Gastrocnemius medialis (tissue), 4 donors: Measurements from ENCODE around the gene TTLL8.

Experiments used
- POLR2A ChIP-seq, 2 donors: fragments of 450-650 bp; IDR thresholded peaks; one replicate each; pipeline ENCODE4 v1.6.1; 2017; ENCODE audit warnings: antibody characterized with exemption in 2 of 2, mild to moderate bottlenecking in 2 of 2, moderate library complexity in 2 of 2
- TF ChIP-seq, protein P1 (sequence below), 5 experiments: fragments of 450-650 bp in 3 of 5; fragments of 200-600 bp in 2 of 5; sonication (generic) in 2 of 5; IDR thresholded peaks in 4 of 5; conservative IDR thresholded peaks in 1 of 5; 1 replicate in 4 of 5; 2 replicates in 1 of 5; pipeline ENCODE4 v1.5.1; 2016 to 2019; ENCODE audit warnings: antibody characterized with exemption in 5 of 5, mild to moderate bottlenecking in 3 of 5, moderate library complexity in 3 of 5

DNA sequence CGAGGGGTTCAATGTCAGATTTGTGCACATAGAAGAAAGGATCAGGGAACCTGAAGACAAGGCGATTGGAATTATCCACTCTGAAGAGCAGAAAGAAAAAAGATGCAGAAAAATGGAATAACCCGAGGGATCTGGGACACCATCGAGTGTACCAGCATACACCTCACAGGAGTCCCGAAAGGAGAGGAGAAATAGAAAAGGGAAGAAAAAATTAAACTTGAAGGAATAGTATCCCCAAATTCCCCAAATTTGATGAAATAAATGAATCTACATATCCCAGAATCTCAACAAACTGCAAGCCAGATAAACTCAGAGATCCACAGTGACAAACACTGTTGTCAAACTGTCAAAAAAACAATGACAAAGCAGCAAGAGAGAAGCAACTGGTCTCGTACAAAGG lies 66.9 kb downstream of the TTLL8 start:
- TF ChIP-seq, protein P1, sequence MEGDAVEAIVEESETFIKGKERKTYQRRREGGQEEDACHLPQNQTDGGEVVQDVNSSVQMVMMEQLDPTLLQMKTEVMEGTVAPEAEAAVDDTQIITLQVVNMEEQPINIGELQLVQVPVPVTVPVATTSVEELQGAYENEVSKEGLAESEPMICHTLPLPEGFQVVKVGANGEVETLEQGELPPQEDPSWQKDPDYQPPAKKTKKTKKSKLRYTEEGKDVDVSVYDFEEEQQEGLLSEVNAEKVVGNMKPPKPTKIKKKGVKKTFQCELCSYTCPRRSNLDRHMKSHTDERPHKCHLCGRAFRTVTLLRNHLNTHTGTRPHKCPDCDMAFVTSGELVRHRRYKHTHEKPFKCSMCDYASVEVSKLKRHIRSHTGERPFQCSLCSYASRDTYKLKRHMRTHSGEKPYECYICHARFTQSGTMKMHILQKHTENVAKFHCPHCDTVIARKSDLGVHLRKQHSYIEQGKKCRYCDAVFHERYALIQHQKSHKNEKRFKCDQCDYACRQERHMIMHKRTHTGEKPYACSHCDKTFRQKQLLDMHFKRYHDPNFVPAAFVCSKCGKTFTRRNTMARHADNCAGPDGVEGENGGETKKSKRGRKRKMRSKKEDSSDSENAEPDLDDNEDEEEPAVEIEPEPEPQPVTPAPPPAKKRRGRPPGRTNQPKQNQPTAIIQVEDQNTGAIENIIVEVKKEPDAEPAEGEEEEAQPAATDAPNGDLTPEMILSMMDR (IDR thresholded peaks at IDR 0.05 in 4 of 5, conservative IDR thresholded peaks at IDR 0.05 in 1 of 5), result no peak
- TF ChIP-seq POLR2A (IDR thresholded peaks at IDR 0.05), result no peak
